Testis (tissue), 2 donors: ENCODE results near the gene GAK.

ENCODE experiments used
- POLR2A ChIP-seq: fragments of 450-650 bp; IDR thresholded peaks from one replicate; pipeline ENCODE4 v1.6.1; 2017; ENCODE audit warnings: antibody characterized with exemption, mild to moderate bottlenecking, moderate library complexity
- TF ChIP-seq, protein P1 (sequence below), 3 experiments: fragments of 450-650 bp in 2 of 3; fragments of 200-600 bp in 1 of 3; sonication (generic) in 1 of 3; IDR thresholded peaks; one replicate each; pipeline ENCODE4 v1.5.1; 2016 to 2019; ENCODE audit warnings: antibody characterized with exemption in 3 of 3, mild to moderate bottlenecking in 2 of 3, moderate library complexity in 1 of 3

DNA sequence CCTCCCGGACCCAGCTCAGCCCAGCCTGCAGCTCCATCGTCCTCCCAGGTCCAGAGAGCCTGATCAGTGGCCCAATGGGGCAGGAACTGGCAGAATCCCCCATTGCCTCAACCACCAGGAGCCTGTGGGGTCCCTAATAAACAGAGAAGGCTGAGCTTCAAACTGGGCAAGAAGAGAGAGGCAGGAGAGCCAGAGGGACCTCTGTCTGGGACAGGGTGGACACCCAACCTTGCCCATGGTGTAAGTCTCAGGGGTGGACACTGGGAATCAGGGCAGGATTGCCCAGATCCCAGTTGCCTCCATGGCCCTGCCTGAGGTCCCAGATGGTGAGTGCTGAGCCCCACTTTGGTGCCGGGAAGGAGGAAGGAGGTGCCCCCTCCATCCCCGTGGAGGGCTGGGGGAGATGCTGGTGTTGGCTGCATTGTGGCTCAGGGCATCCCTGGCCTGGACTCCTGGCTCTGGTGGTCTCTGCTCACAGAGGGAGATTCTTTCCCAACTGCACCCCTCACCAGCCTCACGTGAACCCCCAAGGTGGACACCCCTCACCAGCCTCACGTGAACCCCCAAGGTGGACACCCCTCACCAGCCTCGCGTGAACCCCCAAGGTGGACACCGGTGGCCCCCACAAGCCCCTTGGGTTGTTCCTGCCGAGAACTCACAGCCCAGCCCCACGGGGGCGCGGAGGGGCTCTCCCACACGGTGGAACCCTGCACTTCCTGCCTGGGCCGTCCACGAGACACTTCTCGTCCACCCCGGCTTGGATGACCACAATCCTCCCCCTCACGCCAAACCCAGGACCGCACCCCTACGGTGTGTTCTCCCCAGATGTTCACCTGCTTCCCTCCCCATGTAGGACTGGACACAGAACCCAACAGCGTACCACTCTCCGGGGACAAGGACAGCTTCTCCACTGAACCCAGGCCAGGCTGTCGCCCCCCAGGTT lies 111.6 kb downstream of the GAK start:
- TF ChIP-seq, protein P1, sequence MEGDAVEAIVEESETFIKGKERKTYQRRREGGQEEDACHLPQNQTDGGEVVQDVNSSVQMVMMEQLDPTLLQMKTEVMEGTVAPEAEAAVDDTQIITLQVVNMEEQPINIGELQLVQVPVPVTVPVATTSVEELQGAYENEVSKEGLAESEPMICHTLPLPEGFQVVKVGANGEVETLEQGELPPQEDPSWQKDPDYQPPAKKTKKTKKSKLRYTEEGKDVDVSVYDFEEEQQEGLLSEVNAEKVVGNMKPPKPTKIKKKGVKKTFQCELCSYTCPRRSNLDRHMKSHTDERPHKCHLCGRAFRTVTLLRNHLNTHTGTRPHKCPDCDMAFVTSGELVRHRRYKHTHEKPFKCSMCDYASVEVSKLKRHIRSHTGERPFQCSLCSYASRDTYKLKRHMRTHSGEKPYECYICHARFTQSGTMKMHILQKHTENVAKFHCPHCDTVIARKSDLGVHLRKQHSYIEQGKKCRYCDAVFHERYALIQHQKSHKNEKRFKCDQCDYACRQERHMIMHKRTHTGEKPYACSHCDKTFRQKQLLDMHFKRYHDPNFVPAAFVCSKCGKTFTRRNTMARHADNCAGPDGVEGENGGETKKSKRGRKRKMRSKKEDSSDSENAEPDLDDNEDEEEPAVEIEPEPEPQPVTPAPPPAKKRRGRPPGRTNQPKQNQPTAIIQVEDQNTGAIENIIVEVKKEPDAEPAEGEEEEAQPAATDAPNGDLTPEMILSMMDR (IDR thresholded peaks at IDR 0.05), result no peak
- TF ChIP-seq POLR2A, result no peak
